PFSK-1 (cell line): ENCODE results near the gene MEI4.

Source experiments
- FOXP2 ChIP-seq: optimal IDR thresholded peaks from 2 replicates; pipeline ENCODE3; 2011; ENCODE audit warnings: borderline replicate concordance, control low read depth, inconsistent platforms; ENCODE audit not compliant: insufficient read depth; ENCODE audit errors: extremely low read length, extremely low read depth
- POLR2AphosphoS5 ChIP-seq: IDR thresholded peaks from 2 replicates; pipeline ENCODE4 v1.6.1; 2012; ENCODE audit warnings: low read depth, mild to moderate bottlenecking, control low read depth, low read length, moderate library complexity
- SIN3A ChIP-seq: IDR thresholded peaks from 2 replicates; pipeline ENCODE4 v1.6.1; 2012; ENCODE audit warnings: mild to moderate bottlenecking, low read length, moderate library complexity, borderline replicate concordance; ENCODE audit not compliant: insufficient read depth
- TAF1 ChIP-seq: IDR thresholded peaks from 2 replicates; pipeline ENCODE4 v1.6.1; 2012; ENCODE audit warnings: low read length, control low read depth, borderline replicate concordance; ENCODE audit not compliant: insufficient read depth
- TF ChIP-seq, protein P1 (sequence below), 2 experiments: IDR thresholded peaks; 2 replicates each; pipeline versions ENCODE4 v1.6.1 to v1.8.0; 2011 to 2012; ENCODE audit warnings: low read depth in 2 of 2, low read length in 2 of 2, control low read depth in 1 of 2, inconsistent platforms in 1 of 2, mild to moderate bottlenecking in 1 of 2, moderate library complexity in 1 of 2; ENCODE audit not compliant: insufficient read depth in 1 of 2

- no peak for TF ChIP-seq POLR2AphosphoS5
- TF ChIP-seq FOXP2: no peak
- no peak for TF ChIP-seq TAF1
- TF ChIP-seq, protein P1, sequence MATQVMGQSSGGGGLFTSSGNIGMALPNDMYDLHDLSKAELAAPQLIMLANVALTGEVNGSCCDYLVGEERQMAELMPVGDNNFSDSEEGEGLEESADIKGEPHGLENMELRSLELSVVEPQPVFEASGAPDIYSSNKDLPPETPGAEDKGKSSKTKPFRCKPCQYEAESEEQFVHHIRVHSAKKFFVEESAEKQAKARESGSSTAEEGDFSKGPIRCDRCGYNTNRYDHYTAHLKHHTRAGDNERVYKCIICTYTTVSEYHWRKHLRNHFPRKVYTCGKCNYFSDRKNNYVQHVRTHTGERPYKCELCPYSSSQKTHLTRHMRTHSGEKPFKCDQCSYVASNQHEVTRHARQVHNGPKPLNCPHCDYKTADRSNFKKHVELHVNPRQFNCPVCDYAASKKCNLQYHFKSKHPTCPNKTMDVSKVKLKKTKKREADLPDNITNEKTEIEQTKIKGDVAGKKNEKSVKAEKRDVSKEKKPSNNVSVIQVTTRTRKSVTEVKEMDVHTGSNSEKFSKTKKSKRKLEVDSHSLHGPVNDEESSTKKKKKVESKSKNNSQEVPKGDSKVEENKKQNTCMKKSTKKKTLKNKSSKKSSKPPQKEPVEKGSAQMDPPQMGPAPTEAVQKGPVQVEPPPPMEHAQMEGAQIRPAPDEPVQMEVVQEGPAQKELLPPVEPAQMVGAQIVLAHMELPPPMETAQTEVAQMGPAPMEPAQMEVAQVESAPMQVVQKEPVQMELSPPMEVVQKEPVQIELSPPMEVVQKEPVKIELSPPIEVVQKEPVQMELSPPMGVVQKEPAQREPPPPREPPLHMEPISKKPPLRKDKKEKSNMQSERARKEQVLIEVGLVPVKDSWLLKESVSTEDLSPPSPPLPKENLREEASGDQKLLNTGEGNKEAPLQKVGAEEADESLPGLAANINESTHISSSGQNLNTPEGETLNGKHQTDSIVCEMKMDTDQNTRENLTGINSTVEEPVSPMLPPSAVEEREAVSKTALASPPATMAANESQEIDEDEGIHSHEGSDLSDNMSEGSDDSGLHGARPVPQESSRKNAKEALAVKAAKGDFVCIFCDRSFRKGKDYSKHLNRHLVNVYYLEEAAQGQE (IDR thresholded peaks at IDR 0.05; ENCODE audit: insufficient read depth in 1 of 2, low read depth in 2 of 2, low read length in 2 of 2): no peak
- no peak for TF ChIP-seq SIN3A
Observed at GRCh38 chr6:77910826-77911225, 258.0 kb downstream of the MEI4 start.
